NCI-H2171 treated with DMSO at 0.1 percent for 48 hours (cell line): ENCODE measurements around the gene INPP5B.
"Not testable (repeated sequence)": the region's sequence is repeated elsewhere in the genome, so short reads cannot be mapped to it uniquely, and the experiment has no call there.

ENCODE experiments used
- DNase-seq: peaks from one replicate; lab custom pipeline; 2025; lab: John Stamatoyannopoulos, UW

Gene INPP5B

DNA sequence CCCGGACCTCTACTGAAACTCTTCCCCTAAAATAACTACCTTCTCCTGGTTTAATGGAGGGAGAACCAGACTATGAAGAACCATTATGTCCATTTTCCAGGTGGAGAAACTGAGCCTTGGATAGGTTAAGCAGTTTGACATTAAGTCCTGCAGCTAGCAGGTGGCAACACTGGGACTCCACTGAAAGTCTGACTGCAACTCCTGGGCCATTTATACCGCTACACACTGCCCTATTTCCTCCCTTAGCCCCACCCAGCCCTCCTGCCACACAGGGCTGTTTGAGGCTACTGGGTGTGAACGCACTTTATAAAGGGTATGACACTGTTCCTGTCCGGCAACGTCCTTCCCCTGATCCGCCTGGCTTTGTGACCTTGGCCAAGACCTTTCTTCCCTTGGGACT is 511 bp upstream of the INPP5B start:
- DNase-seq = no peak

- DNase-seq = no peak
These were observed 830 bp downstream of the INPP5B start for GRCh38 chr1:37945743-37946702.

DNA sequence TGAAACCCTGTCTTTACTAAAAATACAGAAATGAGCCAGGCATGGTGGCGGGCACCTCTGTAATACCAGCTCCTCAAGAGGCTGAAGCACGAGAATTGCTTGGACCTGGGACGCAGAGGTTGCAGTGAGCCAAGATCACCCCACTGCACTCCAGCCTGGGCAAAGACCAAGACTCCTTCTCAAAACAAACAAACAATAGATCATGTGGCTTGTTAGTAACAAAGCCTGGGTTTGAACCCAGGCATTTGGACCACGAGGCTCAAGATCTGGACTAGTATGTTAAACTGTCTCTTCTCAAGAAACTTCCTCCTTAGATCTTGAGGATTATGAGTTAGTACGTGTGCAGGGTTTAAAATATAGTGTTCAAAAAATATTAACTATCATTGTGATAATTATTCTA is 1.6 kb downstream of the INPP5B start:
- DNase-seq = no peak

DNA sequence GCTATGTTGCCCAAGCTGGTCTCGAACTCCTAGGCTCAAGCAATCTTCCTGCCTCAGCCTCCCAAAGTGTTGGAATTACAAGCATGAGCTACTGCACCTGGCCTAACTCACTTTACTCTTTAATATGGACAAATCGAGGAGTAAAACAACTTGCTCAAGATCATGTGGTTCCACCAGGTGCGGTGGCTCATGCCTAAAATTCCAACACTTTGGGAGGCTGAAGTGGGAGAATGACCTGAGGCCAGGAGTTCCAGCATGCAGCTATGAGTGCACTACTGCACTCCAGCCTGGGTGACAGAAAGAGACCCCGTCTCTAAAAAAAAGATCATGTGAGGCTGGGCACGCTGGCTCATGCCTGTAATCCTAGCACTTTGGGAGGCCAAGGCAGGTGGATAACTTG is 2.0 kb downstream of the INPP5B start:
- no peak for DNase-seq

DNA sequence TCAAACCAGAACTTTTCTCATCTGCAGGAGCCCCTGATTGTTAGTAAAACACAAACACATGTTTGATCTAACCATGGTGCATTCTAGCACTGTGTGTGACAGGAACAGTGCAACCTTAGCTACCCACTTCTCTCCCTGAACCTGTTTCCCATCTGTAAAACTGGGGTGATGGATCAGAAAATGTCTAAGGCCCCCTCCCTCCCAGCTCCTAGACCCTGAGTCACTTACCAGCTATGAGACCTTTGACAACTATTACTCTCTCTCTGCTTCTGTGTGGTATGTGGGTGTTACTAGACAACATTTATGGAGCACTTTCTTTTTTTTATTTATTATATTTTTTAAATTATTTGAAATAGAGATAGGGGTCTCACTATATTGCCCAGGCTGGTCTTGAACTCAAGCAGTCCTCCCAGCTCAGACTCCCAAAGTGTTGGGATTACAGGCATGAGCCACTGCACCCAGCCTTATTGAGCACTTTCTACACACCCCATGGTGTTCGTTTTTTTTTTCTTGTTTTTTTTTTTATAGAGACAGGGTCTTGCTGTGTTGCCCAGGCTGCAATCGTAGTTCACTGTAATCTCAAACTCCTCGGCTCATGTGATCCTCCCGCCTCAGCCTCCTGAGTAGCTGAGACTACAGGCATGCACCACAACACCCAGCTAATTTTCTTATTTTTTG is 2.6 kb downstream of the INPP5B start:
- no peak for DNase-seq

DNA sequence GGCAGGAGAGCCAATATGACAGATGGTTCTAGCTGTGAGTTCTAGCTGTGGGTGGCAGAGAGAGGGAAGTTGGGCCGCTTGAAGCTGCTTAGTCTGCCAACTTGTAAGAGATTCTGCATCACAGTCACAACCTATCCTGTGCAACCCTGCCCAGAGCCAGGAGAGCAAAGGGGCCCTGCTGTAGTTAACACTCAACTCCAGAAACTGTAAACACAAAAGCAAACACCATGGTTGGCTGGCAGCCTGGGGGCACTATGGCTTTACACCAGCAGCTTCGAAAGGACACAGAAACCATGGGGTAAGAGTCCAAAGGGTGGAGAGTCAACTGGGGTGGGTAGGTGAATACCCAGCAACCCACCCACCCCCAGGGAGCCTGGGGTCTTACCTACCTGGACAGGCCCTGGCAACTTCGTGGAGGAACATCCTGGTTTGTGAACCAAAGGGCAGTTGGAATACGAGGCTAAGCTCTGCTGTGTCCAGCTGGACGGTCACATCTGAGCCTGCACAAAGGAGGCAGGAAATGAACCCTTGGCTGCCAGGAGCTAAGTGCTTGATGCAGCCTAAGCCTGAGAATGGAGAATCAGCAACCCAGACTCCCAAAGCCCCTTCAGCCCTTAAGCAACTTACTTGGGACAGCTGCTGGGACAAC is 6.4 kb downstream of the INPP5B start:
- DNase-seq = no peak

- not testable (repeated sequence) for DNase-seq
These were observed 10.1 kb downstream of the INPP5B start for GRCh38 chr1:37936760-37937159.

DNA sequence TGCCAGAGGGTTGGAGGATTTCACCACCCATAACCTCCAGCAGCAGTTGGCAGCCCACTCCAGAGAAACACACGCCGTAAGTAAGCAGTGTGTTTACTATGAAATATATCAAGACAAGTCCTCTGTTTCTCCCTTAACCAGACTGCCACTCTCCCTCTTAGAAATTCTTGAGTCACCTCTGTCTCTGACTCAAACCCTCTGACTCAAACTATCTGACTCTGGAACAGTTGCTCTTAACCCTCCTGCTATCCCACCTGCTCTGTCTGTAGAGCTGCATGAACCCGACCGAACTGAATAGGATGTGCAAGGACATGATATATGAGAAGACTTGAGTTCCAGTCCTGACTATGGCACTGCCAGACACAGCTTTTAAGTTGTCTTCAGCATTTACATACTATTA is 14.1 kb downstream of the INPP5B start:
- DNase-seq = no peak

GRCh38 chr1:37931361-37932158 is 15.3 kb downstream of the INPP5B start:
- peak; percentile 99 for DNase-seq

- DNase-seq = no peak
These were observed 15.8 kb downstream of the INPP5B start for GRCh38 chr1:37931102-37931360.

DNA sequence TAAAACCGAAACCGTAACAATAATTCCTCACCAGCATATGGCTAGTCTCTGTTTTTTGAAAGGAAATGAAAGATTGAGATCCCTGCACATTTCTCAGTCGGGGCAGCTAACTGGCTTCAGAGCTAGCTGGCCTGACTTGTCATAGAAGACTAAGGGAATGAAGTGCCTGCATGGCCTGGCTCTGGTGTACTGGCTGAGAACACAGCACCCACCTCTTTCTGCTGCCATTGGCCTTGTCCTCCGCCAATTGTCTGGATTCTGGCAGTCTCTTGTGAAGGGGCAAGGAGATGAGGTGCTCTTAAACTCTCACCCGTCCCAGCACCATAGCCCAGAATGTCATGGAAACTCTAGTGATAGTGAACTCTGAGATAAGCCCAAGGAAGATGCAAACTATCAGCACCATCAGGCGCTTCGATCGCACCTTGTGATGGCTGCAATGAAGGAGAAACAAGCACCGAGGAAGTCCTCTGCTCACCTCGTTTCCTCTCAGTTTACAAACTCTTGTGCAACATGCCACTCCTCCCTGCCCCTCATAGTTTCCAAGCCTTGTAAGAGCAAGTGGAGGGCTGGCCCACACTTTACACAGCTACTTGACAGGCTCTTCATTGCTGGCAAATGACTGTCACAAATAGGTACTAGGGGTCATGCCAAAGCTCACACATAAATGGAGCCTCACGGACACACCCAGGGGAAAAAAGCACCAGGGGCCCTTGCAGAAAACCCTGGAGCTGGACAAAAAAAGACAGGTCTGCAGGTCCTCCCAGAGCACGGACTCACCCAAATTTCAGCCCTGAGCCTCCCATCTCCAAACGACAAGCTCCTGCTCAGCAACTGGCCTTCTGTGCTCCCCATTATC is 16.4 kb downstream of the INPP5B start:
- no peak for DNase-seq

DNA sequence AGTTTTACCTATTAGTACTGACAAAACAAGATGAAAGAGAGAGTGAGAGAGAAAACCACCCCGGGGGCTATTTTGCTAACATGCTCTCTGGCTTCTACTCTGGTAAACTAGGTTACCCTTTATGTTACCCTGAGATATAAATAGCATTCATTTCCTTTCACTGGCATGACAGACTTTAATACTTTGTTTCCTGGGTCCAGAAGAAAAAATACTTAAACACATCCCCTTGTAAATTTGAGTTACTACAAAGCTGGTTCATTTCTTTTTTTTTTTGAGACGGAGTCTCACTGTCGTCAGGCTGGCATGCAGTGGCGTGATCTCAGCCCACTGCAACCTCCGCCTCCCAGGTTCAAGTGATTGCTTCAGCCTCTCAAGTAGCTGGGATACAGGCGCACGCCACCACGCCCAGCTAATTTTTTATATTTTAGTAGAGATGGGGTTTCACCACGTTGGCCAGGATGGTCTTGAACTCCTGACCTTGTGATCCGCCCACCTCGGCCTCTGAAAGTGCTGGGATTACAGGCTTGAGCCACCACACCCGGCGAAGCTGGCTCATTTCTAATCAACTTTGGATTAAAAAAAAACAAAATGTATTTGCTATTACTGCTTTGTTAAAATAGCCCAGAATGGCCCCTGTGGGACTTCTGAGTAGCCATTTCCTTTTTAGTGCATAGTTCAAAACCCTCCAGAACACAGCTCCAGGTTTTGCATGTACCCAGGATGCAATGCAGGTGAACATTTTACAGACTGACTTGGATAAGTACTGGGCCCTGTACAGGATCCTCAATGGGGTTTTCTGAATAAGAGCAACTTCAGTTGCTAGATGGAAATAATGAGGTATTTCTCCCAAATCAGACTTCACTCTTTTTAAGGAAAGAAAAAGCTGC is 20.6 kb downstream of the INPP5B start:
- no peak for DNase-seq

DNA sequence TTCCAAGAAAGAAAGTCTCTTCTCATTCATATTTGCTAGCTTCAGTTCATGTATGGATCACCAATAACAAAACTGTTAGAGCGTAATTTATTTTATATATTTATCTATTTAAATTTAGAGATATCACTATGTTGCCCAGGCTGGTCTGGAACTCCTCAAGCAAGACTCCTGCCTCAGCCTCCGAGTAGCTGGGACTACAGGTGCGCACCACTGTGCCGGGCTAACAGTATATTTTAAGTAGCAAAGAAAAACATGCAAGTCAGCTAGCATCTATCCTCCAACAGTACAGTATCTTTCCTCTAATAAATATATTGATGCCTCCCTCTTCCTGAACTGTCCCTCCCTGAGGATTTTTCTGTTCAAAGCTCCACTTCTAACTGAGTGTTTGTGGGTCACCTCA is 21.5 kb downstream of the INPP5B start:
- no peak for DNase-seq

DNA sequence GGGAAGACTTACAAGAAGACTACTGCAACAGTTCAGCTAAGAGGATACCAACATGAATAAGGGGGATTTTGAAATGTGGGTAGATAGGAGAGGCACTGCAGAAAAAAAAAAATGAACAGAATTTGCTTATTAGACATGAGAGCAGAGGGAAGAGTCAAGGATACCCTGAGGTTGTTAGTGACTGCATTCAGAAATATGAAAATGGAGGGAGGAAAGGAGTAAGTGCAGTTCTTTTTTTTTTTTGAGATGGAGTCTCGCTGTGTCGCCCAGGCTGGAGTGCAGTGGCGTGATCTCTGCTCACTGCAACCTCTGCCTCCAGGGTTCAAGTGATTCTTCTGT is 23.3 kb downstream of the INPP5B start:
- DNase-seq = no peak

DNA sequence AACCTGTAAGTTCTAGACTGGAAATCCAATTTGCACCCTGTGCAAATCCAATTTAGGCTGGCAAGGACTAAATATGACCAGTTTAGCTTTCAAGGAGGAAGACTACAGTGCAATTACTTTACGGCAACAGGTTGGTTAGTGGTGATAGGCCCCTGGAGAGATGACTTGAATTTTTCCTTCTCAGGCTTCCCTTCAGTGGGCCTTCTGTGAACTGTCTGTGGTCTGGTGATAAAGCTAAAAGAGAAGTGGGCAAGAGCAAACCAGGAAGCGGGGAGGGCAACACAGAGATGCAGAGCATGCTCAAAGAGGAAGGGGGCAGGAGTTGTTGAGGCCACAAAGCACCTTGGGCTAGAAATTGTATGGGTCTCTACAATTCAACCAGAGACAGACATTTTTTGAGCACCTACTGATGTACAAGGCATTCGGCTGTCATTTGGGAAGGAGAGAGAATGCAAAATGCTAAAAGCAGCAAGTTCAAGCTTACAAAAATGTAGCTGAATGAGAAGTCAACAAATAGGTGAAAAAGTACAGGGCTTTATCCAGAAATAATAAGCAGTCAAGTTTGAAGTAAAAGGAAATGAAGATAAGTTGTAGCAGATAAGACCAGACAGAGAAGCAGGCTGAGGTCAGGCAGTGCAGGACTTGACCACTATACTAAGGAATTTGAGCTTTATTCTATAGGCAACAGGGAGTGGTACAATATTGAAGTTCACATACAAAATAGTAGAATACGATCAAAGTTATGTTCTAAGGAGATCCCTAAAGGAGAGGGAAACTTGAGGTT is 23.9 kb downstream of the INPP5B start:
- no peak for DNase-seq

DNA sequence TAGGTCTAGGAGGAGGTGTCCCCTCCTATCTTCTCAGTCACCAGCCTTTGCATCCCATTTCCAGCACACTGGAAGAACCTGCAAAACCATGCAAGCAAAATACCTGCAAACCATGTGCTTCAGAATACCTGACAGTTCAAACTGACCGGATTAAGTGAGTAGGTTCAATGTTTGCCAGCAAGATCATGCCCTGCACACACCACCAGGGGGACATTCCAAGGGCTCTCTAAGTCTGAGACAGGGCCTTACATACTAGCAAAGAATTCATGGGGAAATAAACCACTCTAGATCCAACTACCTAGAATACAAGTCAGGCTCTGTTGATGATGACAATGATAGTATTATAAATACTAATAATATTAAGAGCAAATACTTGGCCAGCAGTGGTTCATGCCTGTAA is 27.6 kb downstream of the INPP5B start:
- no peak for DNase-seq

- DNase-seq = no peak
These were observed 31.3 kb downstream of the INPP5B start for GRCh38 chr1:37915476-37916093.

- no peak for DNase-seq
These were observed 32.0 kb downstream of the INPP5B start for GRCh38 chr1:37914719-37915475.
